Hepatocyte (in vitro differentiated cells): Measurements from ENCODE around the gene CPOX.

Experiments used
- CTCF ChIP-seq: fragments of 200-600 bp; sonication (generic); IDR thresholded peaks from 2 replicates; pipeline ENCODE4 v1.5.1; 2016; ENCODE audit warnings: antibody characterized with exemption, mild to moderate bottlenecking; ENCODE audit not compliant: poor library complexity
- EZH2 ChIP-seq: fragments of 200-600 bp; sonication (generic); IDR thresholded peaks from 2 replicates; pipeline ENCODE4 v1.6.1; 2016; ENCODE audit warnings: antibody characterized with exemption, mild to moderate bottlenecking, borderline replicate concordance
- EZH2phosphoT487 ChIP-seq: fragments of 200-600 bp; sonication (generic); IDR thresholded peaks from one replicate; pipeline ENCODE4 v1.6.1; 2018; ENCODE audit warnings: antibody characterized with exemption, mild to moderate bottlenecking, low read depth, moderate library complexity; ENCODE audit not compliant: unreplicated experiment, severe bottlenecking

GRCh38 chr3:98589331-98590036, 3.9 kb downstream of the CPOX start:
- TF ChIP-seq CTCF: no peak
- TF ChIP-seq EZH2: no peak
- no peak for TF ChIP-seq EZH2phosphoT487
